ENCODE data around the gene SNURF.

Gene SNURF

DNA sequence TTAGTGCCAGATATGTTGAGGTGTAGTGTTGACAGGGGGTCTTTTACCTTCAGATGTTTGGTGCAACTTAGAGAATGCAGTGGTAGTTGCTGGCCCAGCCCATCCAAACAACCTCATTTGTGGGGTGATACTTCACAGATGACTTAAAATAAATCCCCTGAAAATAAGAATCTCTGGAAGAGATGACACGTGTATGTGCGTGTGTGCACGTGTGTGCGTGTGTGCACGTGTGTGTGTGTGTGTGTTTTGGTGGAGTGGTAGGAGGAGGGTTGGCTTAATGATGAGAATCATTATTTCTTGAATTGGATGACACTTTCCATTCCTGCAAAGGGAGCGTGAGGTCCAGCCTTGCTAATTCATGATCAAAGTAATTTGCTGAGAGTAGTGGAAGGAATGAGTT, 31.9 kb downstream of the SNURF start:
- TF ChIP-seq ZNF384 (IDR thresholded peaks at IDR 0.05), result no peak
- no peak for TF ChIP-seq LEF1 (IDR thresholded peaks at IDR 0.05; ENCODE audit: borderline replicate concordance)
- no peak for TF ChIP-seq ELF4 (IDR thresholded peaks at IDR 0.05)
- TF ChIP-seq ARNT (IDR thresholded peaks at IDR 0.05), result no peak
- TF ChIP-seq SUZ12 (IDR thresholded peaks at IDR 0.05), result no peak
- no peak for TF ChIP-seq SP1 (IDR thresholded peaks at IDR 0.05)
- TF ChIP-seq, protein P1, sequence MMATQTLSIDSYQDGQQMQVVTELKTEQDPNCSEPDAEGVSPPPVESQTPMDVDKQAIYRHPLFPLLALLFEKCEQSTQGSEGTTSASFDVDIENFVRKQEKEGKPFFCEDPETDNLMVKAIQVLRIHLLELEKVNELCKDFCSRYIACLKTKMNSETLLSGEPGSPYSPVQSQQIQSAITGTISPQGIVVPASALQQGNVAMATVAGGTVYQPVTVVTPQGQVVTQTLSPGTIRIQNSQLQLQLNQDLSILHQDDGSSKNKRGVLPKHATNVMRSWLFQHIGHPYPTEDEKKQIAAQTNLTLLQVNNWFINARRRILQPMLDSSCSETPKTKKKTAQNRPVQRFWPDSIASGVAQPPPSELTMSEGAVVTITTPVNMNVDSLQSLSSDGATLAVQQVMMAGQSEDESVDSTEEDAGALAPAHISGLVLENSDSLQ (IDR thresholded peaks at IDR 0.05), result no peak
- TF ChIP-seq FOXA1 (IDR thresholded peaks at IDR 0.05), result no peak
- TF ChIP-seq HDGF (IDR thresholded peaks at IDR 0.05; ENCODE audit: borderline replicate concordance), result no peak
- no peak for DNase-seq (ENCODE audit: extremely low spot score)
- CTCF ChIA-PET, result no interaction called here
- POLR2A ChIA-PET, result no interaction called here
